GM19238 (cell line): Measurements from ENCODE around the gene CXorf65.

Experiments
- DNase-seq: peaks from one replicate; pipeline ENCODE4 v3.0.0; 2011; ENCODE audit warnings: low spot score; ENCODE audit not compliant: insufficient read length

The CXorf65 gene

GRCh38 chrX:71067712-71068043 lies 38.9 kb downstream of the CXorf65 start:
- DNase-seq = no peak

- no peak for DNase-seq
Measured at GRCh38 chrX:71067089-71067488, 39.5 kb downstream of the CXorf65 start.

GRCh38 chrX:71060127-71060526 lies 46.4 kb downstream of the CXorf65 start:
- no peak for DNase-seq

- no peak for DNase-seq
Measured at GRCh38 chrX:71057848-71058530, 48.6 kb downstream of the CXorf65 start.

GRCh38 chrX:71056867-71057266 lies 49.7 kb downstream of the CXorf65 start:
- no peak for DNase-seq
